Osteoblast (primary cell): Measurements from ENCODE around the gene SHLD2. TPM values are rescaled to one million over a fixed set of nuclear protein-coding genes. Genes with fewer than 3 reads are reported as not detected.

Experiments
- DNase-seq: peaks from one replicate; pipeline ENCODE4 v3.0.0; 2011; ENCODE audit warnings: low spot score, mixed read lengths; ENCODE audit not compliant: insufficient read length; ENCODE audit errors: missing footprints
- H2AFZ ChIP-seq: 2 replicates; pipeline ENCODE4 v1.6.0; 2011; ENCODE audit warnings: mild to moderate bottlenecking, low read length
- H3K27ac ChIP-seq: 2 replicates; pipeline ENCODE4 v1.5.1; 2011; ENCODE audit warnings: mild to moderate bottlenecking, low read depth, low read length, moderate library complexity
- H3K27me3 ChIP-seq: 2 replicates; pipeline ENCODE4 v1.6.0; 2012; ENCODE audit warnings: mild to moderate bottlenecking, control low read depth, inconsistent platforms, low read length, moderate library complexity; ENCODE audit not compliant: insufficient read depth
- H3K36me3 ChIP-seq: 2 replicates; pipeline ENCODE4 v1.5.1; 2011; ENCODE audit warnings: mild to moderate bottlenecking, low read length, control low read depth, moderate library complexity; ENCODE audit not compliant: insufficient read depth
- H3K4me1 ChIP-seq: 2 replicates; pipeline ENCODE4 v1.5.1; 2011; ENCODE audit warnings: mild to moderate bottlenecking, low read length, control low read depth, moderate library complexity; ENCODE audit not compliant: insufficient read depth
- H3K4me2 ChIP-seq: 2 replicates; pipeline ENCODE4 v1.6.0; 2011; ENCODE audit warnings: mild to moderate bottlenecking, low read length; ENCODE audit not compliant: insufficient read depth
- H3K4me3 ChIP-seq: fragments of 200-600 bp; sonication (generic); 3 replicates; pipeline ENCODE4 v1.5.1; 2012; ENCODE audit warnings: mild to moderate bottlenecking, low read length, inconsistent platforms; ENCODE audit not compliant: insufficient read depth
- H3K79me2 ChIP-seq: 2 replicates; pipeline ENCODE4 v1.6.0; 2012; ENCODE audit warnings: mild to moderate bottlenecking, low read length, control low read depth, inconsistent platforms; ENCODE audit not compliant: insufficient read depth
- H3K9me3 ChIP-seq: 2 replicates; pipeline ENCODE4 v1.5.1; 2011; ENCODE audit warnings: low read depth, low read length, control low read depth
- H4K20me1 ChIP-seq: 2 replicates; pipeline ENCODE4 v1.6.0; 2012; ENCODE audit warnings: mild to moderate bottlenecking, low read length, control low read depth; ENCODE audit not compliant: insufficient read depth
- CTCF ChIP-seq: IDR thresholded peaks from 2 replicates; pipeline ENCODE4 v1.5.1; 2011; ENCODE audit warnings: mild to moderate bottlenecking, low read depth, low read length, moderate library complexity; ENCODE audit errors: extremely low read depth
- total RNA-seq: library from RNA; depleted of rRNA; stranded (reverse); fragments of >200 nt; gene quantifications from 2 replicates; pipeline ENCODE4 v1.2.3, GENCODE V29; 2012

Gene SHLD2
- total RNA-seq, 1 donor = 40.9 TPM

DNA sequence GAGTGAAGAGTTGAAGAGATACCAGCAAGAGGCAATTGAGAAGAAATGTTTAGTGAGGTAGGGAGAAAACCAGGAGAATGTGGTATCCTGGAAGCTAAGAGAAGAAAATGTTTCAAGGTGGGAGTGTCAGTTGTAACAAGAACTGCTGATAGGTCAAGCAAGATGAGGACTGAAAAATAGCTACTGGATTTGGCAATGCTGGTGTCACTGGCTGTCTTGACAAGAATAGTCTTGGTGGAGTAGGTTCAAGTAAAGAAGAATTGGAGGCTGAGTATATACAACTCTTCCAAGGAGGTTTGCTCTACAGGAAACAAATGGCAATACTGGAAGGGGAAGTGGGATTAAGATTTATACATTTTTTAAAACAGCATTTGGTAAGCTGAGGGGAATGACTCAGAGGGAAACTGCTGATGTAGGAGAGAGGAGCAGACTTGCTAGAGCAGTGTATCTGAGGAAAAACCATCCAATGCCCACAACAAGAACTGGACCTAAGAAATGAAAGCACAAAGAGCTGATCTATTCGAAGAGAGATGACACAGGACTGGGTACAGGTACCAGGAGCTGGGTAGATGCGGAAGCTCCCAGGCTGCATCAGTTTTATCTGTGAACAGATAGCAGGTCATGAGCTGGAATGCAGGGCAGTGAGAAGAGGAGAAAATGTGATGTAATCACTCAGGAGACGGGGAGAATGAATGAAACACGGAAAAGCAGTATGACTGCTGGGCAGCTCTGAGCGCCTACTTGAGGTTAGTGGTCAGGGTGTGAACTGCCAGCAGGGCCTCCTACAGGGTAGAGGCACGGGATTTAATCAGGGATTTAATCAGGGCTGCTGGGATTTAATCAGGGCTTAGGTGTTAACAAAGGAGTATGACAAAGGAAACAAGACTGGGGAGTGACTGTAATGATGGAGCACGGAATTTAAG lies 40.4 kb upstream of the SHLD2 start:
- Histone ChIP-seq H3K9me3 (no peaks in the 10 kb centered on the region), H3K27ac (peak overlapping the region; percentile 64), H2AFZ (no peak overlapping the region), H3K4me3 (peak overlapping the region; percentile 26), H3K79me2 (no peaks in the 10 kb centered on the region), H3K27me3 (no peaks in the 10 kb centered on the region), H3K36me3 (peaks cover 75% of the 10 kb centered on the region), H3K4me2 (peak overlapping the region; percentile 59), H3K4me1 (peaks cover 13% of the 10 kb centered on the region), H4K20me1 (no peaks in the 10 kb centered on the region)
- TF ChIP-seq CTCF = peak; percentile 56
- DNase-seq = peak; percentile 87

- no peak overlapping the region for H3K4me3 ChIP-seq
- no peaks in the 10 kb centered on the region for H3K9me3 ChIP-seq
- H3K4me2 ChIP-seq = no peak overlapping the region
- TF ChIP-seq CTCF = no peak
- H2AFZ ChIP-seq = no peak overlapping the region
- no peaks in the 10 kb centered on the region for H3K27me3 ChIP-seq
- no peaks in the 10 kb centered on the region for H3K79me2 ChIP-seq
- no peak overlapping the region for H3K27ac ChIP-seq
- H3K4me1 ChIP-seq = peaks cover 13% of the 10 kb centered on the region
- H4K20me1 ChIP-seq = no peaks in the 10 kb centered on the region
- no peak for DNase-seq
- peaks cover 65% of the 10 kb centered on the region for H3K36me3 ChIP-seq
These were observed 36.8 kb upstream of the SHLD2 start for GRCh38 chr10:87058171-87058570.

- Histone ChIP-seq H3K4me2 (no peak overlapping the region), H4K20me1 (no peaks in the 10 kb centered on the region), H3K27me3 (no peaks in the 10 kb centered on the region), H3K79me2 (no peaks in the 10 kb centered on the region), H3K27ac (no peak overlapping the region), H2AFZ (no peak overlapping the region), H3K4me1 (peaks cover 11% of the 10 kb centered on the region), H3K9me3 (no peaks in the 10 kb centered on the region), H3K36me3 (peaks cover 59% of the 10 kb centered on the region), H3K4me3 (no peak overlapping the region)
- no peak for TF ChIP-seq CTCF
- DNase-seq = no peak
These were observed 35.6 kb upstream of the SHLD2 start for GRCh38 chr10:87059401-87059800.

DNA sequence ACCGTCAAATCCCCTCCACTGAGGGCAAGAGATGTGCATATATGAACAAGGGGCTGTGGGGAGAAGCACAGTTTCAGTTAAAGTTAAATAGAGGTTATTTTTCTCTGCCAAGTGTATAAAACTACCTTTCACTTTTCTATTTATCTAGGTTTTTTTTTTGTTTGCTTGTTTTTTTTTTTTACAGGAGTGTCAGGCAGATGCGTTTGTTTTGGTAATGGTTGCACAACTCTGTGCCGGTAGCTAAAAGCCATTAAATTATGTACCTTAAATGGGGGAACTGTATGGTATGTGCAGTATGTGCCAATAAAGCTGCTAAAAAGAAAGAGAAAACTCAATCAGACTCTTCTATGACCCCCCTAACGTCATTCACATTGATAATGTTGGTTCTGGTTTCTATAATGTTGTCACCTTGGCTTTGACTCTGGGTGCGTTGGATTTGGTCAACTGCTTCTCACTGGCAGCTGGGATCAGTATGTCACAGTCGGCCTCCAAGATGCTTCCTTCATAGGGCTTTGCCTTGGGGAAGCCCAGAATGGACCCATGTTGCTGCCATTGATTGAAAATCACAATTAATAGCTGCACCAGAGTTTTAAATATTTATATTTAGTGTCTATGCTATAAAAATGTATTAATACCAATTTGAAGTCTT lies 34.6 kb upstream of the SHLD2 start:
- H3K9me3 ChIP-seq = no peaks in the 10 kb centered on the region
- no peaks in the 10 kb centered on the region for H4K20me1 ChIP-seq
- H3K4me3 ChIP-seq = no peak overlapping the region
- H3K4me1 ChIP-seq = peaks cover 1% of the 10 kb centered on the region
- H2AFZ ChIP-seq = no peak overlapping the region
- no peak overlapping the region for H3K27ac ChIP-seq
- H3K27me3 ChIP-seq = no peaks in the 10 kb centered on the region
- H3K4me2 ChIP-seq = no peak overlapping the region
- TF ChIP-seq CTCF = no peak
- peaks cover 54% of the 10 kb centered on the region for H3K36me3 ChIP-seq
- no peaks in the 10 kb centered on the region for H3K79me2 ChIP-seq
- no peak for DNase-seq
